Measurements from ENCODE around the gene TECPR1.

- TF ChIP-seq CTCF (tag by site-specific recombination; IDR thresholded peaks at IDR 0.05) (no peak), KLF8 (tag by site-specific recombination; IDR thresholded peaks at IDR 0.05) (no peak), ZNF548 (tag by site-specific recombination; IDR thresholded peaks at IDR 0.05) (no peak), ZBTB8A (tag by site-specific recombination; IDR thresholded peaks at IDR 0.05) (no peak), MYNN (tag by site-specific recombination; IDR thresholded peaks at IDR 0.05; ENCODE audit: borderline replicate concordance) (no peak), GLI2 (tag by site-specific recombination; IDR thresholded peaks at IDR 0.05; ENCODE audit: borderline replicate concordance, low read depth) (no peak), ZNF23 (tag by site-specific recombination; IDR thresholded peaks at IDR 0.05; ENCODE audit: borderline replicate concordance) (no peak), SCRT2 (tag by site-specific recombination; IDR thresholded peaks at IDR 0.05) (no peak)
Measured at GRCh38 chr7:98283127-98283886, 31.3 kb upstream of the TECPR1 start.

All from HEK293 (cell line).